Memory B cell (primary cell): ENCODE results near the gene ETV3L.
"Not testable (repeated sequence)": the region's sequence is repeated elsewhere in the genome, so short reads cannot be mapped to it uniquely, and the experiment has no call there.

Experiments
- ATAC-seq: fragments of 150-1000 bp; cut with Tn5 transposase; 2 replicates; pipeline ENCODE4 v1.10.0; 2021; ENCODE audit warnings: low read depth, mild to moderate bottlenecking, moderate library complexity
- DNase-seq, 2 donors: peaks; one replicate each; pipeline ENCODE4 v3.0.0; 2022; ENCODE audit warnings: low spot score in 2 of 2
- H3K27ac Mint-ChIP-seq: one replicate; pipeline ENCODE4 v1.8.0; 2022; ENCODE audit warnings: mild to moderate bottlenecking, moderate library complexity, mixed read lengths
- H3K27me3 Mint-ChIP-seq: one replicate; pipeline ENCODE4 v1.8.0; 2022; ENCODE audit warnings: mixed read lengths
- H3K36me3 Mint-ChIP-seq: one replicate; pipeline ENCODE4 v1.8.0; 2022; ENCODE audit warnings: mild to moderate bottlenecking, mixed read lengths
- H3K4me1 Mint-ChIP-seq: one replicate; pipeline ENCODE4 v1.8.0; 2022; ENCODE audit warnings: mixed read lengths
- H3K4me3 Mint-ChIP-seq: one replicate; pipeline ENCODE4 v1.8.0; 2022; ENCODE audit warnings: mild to moderate bottlenecking, moderate library complexity, mixed read lengths
- H3K9me3 Mint-ChIP-seq: one replicate; pipeline ENCODE4 v1.8.0; 2022; ENCODE audit warnings: mixed read lengths

The ETV3L gene

GRCh38 chr1:157091186-157091585, 8.4 kb downstream of the ETV3L start:
- no peak for ATAC-seq
- no peaks in the 10 kb centered on the region for H3K4me1 Mint-ChIP-seq
- H3K36me3 Mint-ChIP-seq, result no peaks in the 10 kb centered on the region
- no peak overlapping the region for H3K4me3 Mint-ChIP-seq
- H3K9me3 Mint-ChIP-seq, result no peaks in the 10 kb centered on the region
- H3K27me3 Mint-ChIP-seq, result peaks cover 3% of the 10 kb centered on the region
- no peak for DNase-seq
- H3K27ac Mint-ChIP-seq, result no peak overlapping the region

GRCh38 chr1:157090771-157091170, 8.8 kb downstream of the ETV3L start:
- peaks cover 3% of the 10 kb centered on the region for H3K27me3 Mint-ChIP-seq
- no peaks in the 10 kb centered on the region for H3K36me3 Mint-ChIP-seq
- H3K9me3 Mint-ChIP-seq, result no peaks in the 10 kb centered on the region
- no peak for DNase-seq
- H3K4me3 Mint-ChIP-seq, result no peak overlapping the region
- ATAC-seq, result no peak
- no peak overlapping the region for H3K27ac Mint-ChIP-seq
- no peaks in the 10 kb centered on the region for H3K4me1 Mint-ChIP-seq

- ATAC-seq, result peak; percentile 86
- Mint-ChIP-seq H3K4me3 (no peak overlapping the region), H3K4me1 (no peaks in the 10 kb centered on the region)
These were observed 9.4 kb downstream of the ETV3L start for GRCh38 chr1:157090196-157090647.

GRCh38 chr1:157089789-157090188, 9.8 kb downstream of the ETV3L start:
- no peaks in the 10 kb centered on the region for H3K9me3 Mint-ChIP-seq
- no peak for DNase-seq
- no peaks in the 10 kb centered on the region for H3K4me1 Mint-ChIP-seq
- H3K27me3 Mint-ChIP-seq, result peaks cover 3% of the 10 kb centered on the region
- H3K36me3 Mint-ChIP-seq, result no peaks in the 10 kb centered on the region
- no peak overlapping the region for H3K27ac Mint-ChIP-seq
- peak; percentile 12 for ATAC-seq
- H3K4me3 Mint-ChIP-seq, result no peak overlapping the region

More at GRCh38 chr1:157090196-157090647, 9.4 kb downstream of the ETV3L start:
- H3K27me3 Mint-ChIP-seq, result peaks cover 3% of the 10 kb centered on the region
- no peak overlapping the region for H3K27ac Mint-ChIP-seq
- H3K9me3 Mint-ChIP-seq, result no peaks in the 10 kb centered on the region
- DNase-seq, result peak; percentile 83 to 91
- no peaks in the 10 kb centered on the region for H3K36me3 Mint-ChIP-seq

GRCh38 chr1:157088607-157089006, 11.0 kb downstream of the ETV3L start:
- H3K27me3 Mint-ChIP-seq, result peaks cover 3% of the 10 kb centered on the region
- no peaks in the 10 kb centered on the region for H3K4me1 Mint-ChIP-seq
- DNase-seq (no peak), ATAC-seq (no peak)
- no peaks in the 10 kb centered on the region for H3K9me3 Mint-ChIP-seq
- no peak overlapping the region for H3K4me3 Mint-ChIP-seq
- H3K27ac Mint-ChIP-seq, result no peak overlapping the region
- no peaks in the 10 kb centered on the region for H3K36me3 Mint-ChIP-seq

- ATAC-seq (no peak), DNase-seq (no peak)
- Mint-ChIP-seq H3K4me3 (no peak overlapping the region), H3K4me1 (no peaks in the 10 kb centered on the region), H3K27ac (no peak overlapping the region), H3K9me3 (no peaks in the 10 kb centered on the region), H3K27me3 (peaks cover 3% of the 10 kb centered on the region), H3K36me3 (no peaks in the 10 kb centered on the region)
These were observed 12.6 kb downstream of the ETV3L start for GRCh38 chr1:157087030-157087429.

GRCh38 chr1:157086299-157086698, 13.3 kb downstream of the ETV3L start:
- Mint-ChIP-seq H3K36me3 (no peaks in the 10 kb centered on the region), H3K27me3 (peaks cover 3% of the 10 kb centered on the region), H3K4me1 (no peaks in the 10 kb centered on the region), H3K9me3 (no peaks in the 10 kb centered on the region), H3K27ac (no peak overlapping the region), H3K4me3 (no peak overlapping the region)
- DNase-seq, result no peak
- ATAC-seq, result no peak

- ATAC-seq (no peak), DNase-seq (no peak)
- Mint-ChIP-seq H3K4me3 (no peak overlapping the region), H3K9me3 (no peaks in the 10 kb centered on the region), H3K27me3 (peaks cover 5% of the 10 kb centered on the region), H3K4me1 (no peaks in the 10 kb centered on the region), H3K36me3 (peaks cover under 1% of the 10 kb centered on the region), H3K27ac (no peak overlapping the region)
These were observed 14.2 kb downstream of the ETV3L start for GRCh38 chr1:157085421-157085820.

- no peaks in the 10 kb centered on the region for H3K9me3 Mint-ChIP-seq
- ATAC-seq (no peak), DNase-seq (no peak)
- no peak overlapping the region for H3K27ac Mint-ChIP-seq
- H3K4me1 Mint-ChIP-seq, result no peaks in the 10 kb centered on the region
- H3K27me3 Mint-ChIP-seq, result peaks cover 4% of the 10 kb centered on the region
- peaks cover 2% of the 10 kb centered on the region for H3K36me3 Mint-ChIP-seq
- H3K4me3 Mint-ChIP-seq, result no peak overlapping the region
These were observed 14.9 kb downstream of the ETV3L start for GRCh38 chr1:157084720-157085119.

- H3K27me3 Mint-ChIP-seq, result peaks cover 9% of the 10 kb centered on the region
- DNase-seq (no peak), ATAC-seq (no peak)
- no peaks in the 10 kb centered on the region for H3K9me3 Mint-ChIP-seq
- no peak overlapping the region for H3K4me3 Mint-ChIP-seq
- no peak overlapping the region for H3K27ac Mint-ChIP-seq
- no peaks in the 10 kb centered on the region for H3K4me1 Mint-ChIP-seq
- peaks cover 2% of the 10 kb centered on the region for H3K36me3 Mint-ChIP-seq
These were observed 17.9 kb downstream of the ETV3L start for GRCh38 chr1:157081707-157082106.

GRCh38 chr1:157080714-157081113, 18.9 kb downstream of the ETV3L start:
- Mint-ChIP-seq H3K27ac (no peak overlapping the region), H3K27me3 (peaks cover 11% of the 10 kb centered on the region), H3K4me1 (no peaks in the 10 kb centered on the region), H3K36me3 (peaks cover 2% of the 10 kb centered on the region), H3K9me3 (no peaks in the 10 kb centered on the region), H3K4me3 (no peak overlapping the region)
- ATAC-seq (no peak), DNase-seq (no peak)

- Mint-ChIP-seq H3K27ac (no peak overlapping the region), H3K9me3 (no peaks in the 10 kb centered on the region), H3K4me3 (no peak overlapping the region), H3K4me1 (no peaks in the 10 kb centered on the region), H3K27me3 (peaks cover 17% of the 10 kb centered on the region), H3K36me3 (peaks cover 2% of the 10 kb centered on the region)
- DNase-seq (no peak), ATAC-seq (no peak)
These were observed 22.2 kb downstream of the ETV3L start for GRCh38 chr1:157077394-157077793.

GRCh38 chr1:157073944-157074685, 25.5 kb downstream of the ETV3L start:
- Mint-ChIP-seq H3K9me3 (no peaks in the 10 kb centered on the region), H3K4me1 (no peaks in the 10 kb centered on the region), H3K4me3 (no peak overlapping the region), H3K27me3 (peaks cover 13% of the 10 kb centered on the region), H3K36me3 (no peaks in the 10 kb centered on the region), H3K27ac (no peak overlapping the region)
- no peak for ATAC-seq
- peak in 1 of 2 donors; percentile 12 for DNase-seq

- no peak for DNase-seq
- Mint-ChIP-seq H3K27ac (no peak overlapping the region), H3K4me3 (no peak overlapping the region), H3K9me3 (no peaks in the 10 kb centered on the region), H3K4me1 (no peaks in the 10 kb centered on the region), H3K36me3 (peaks cover 2% of the 10 kb centered on the region), H3K27me3 (peaks cover 18% of the 10 kb centered on the region)
- ATAC-seq, result no peak
These were observed 30.0 kb downstream of the ETV3L start for GRCh38 chr1:157069601-157070000.

GRCh38 chr1:157059241-157059640, 40.4 kb downstream of the ETV3L start:
- H3K27ac Mint-ChIP-seq, H3K4me1 Mint-ChIP-seq, ATAC-seq, DNase-seq, H3K36me3 Mint-ChIP-seq, H3K9me3 Mint-ChIP-seq, H3K4me3 Mint-ChIP-seq: not testable (repeated sequence)
- H3K27me3 Mint-ChIP-seq, result peaks cover 12% of the 10 kb centered on the region
